SH-SY5Y (cell line): Measurements from ENCODE around the gene RANBP17.

Source experiments
- GATA2 ChIP-seq: IDR thresholded peaks from 2 replicates; pipeline ENCODE4 v1.6.1; 2011; ENCODE audit warnings: mild to moderate bottlenecking, low read depth, low read length
- GATA3 ChIP-seq: IDR thresholded peaks from 2 replicates; pipeline ENCODE4 v1.6.1; 2011; ENCODE audit warnings: low read depth, mild to moderate bottlenecking, low read length, moderate library complexity

GRCh38 chr5:171188016-171188415 lies 326.2 kb downstream of the RANBP17 start:
- TF ChIP-seq GATA2 (no peak), GATA3 (no peak)
